ENCODE results near the gene GLYR1. TPM values are rescaled to one million over a fixed set of nuclear protein-coding genes. Genes with fewer than 3 reads are reported as not detected.

The GLYR1 gene
- total and polyA plus RNA-seq, 2 experiments from 2014 or later: 59.9 to 105 TPM

DNA sequence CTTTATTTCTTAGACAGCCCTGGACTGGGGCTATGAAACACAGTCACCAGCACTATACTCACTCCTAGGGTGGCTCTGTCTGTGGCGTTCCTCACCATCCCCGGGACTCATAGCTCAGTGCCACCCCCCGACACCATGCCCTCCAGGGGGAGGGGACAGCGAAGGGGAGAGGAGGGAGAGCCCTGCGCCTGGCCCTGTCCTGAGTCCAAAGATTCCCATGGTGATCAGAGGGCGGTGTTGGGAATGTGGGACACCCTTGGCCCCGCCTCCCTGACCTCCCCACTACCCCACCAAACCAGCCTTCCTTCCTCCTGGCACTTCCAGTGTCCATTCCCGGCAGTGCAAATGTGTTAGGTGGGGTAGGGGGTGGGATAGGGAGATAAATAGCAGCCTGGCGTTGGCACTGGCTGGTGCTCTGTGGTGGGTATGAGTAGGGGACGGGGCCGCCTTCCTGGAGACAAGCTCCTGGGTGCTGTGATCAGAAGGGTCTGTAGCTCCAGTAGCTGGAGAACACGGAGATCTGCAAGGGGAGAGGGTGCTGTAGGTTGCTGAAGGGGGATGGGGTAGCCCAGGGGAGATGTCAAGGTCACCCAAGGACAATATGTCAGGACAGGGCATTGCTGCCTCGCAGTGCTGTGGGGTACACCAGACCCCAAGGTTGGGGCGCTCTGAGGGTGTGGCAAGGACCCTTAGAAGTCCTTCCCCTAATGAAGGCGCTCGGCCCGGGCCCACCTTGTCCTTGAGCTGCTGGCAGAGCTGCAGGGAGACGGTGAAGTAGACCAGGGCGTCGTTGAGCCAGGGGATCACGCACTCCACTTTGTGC, 49.9 kb downstream of the GLYR1 start (continued):
- TF ChIP-seq, protein P1, sequence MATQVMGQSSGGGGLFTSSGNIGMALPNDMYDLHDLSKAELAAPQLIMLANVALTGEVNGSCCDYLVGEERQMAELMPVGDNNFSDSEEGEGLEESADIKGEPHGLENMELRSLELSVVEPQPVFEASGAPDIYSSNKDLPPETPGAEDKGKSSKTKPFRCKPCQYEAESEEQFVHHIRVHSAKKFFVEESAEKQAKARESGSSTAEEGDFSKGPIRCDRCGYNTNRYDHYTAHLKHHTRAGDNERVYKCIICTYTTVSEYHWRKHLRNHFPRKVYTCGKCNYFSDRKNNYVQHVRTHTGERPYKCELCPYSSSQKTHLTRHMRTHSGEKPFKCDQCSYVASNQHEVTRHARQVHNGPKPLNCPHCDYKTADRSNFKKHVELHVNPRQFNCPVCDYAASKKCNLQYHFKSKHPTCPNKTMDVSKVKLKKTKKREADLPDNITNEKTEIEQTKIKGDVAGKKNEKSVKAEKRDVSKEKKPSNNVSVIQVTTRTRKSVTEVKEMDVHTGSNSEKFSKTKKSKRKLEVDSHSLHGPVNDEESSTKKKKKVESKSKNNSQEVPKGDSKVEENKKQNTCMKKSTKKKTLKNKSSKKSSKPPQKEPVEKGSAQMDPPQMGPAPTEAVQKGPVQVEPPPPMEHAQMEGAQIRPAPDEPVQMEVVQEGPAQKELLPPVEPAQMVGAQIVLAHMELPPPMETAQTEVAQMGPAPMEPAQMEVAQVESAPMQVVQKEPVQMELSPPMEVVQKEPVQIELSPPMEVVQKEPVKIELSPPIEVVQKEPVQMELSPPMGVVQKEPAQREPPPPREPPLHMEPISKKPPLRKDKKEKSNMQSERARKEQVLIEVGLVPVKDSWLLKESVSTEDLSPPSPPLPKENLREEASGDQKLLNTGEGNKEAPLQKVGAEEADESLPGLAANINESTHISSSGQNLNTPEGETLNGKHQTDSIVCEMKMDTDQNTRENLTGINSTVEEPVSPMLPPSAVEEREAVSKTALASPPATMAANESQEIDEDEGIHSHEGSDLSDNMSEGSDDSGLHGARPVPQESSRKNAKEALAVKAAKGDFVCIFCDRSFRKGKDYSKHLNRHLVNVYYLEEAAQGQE (IDR thresholded peaks at IDR 0.05; ENCODE audit: unreplicated experiment): no peak
- no peak for TF ChIP-seq ZNF331 (CRISPR knock-in tag; IDR thresholded peaks at IDR 0.05; ENCODE audit: low read depth)
- TF ChIP-seq POLR2AphosphoS5 (IDR thresholded peaks at IDR 0.05; ENCODE audit: low read depth): no peak
- TF ChIP-seq, protein P2, sequence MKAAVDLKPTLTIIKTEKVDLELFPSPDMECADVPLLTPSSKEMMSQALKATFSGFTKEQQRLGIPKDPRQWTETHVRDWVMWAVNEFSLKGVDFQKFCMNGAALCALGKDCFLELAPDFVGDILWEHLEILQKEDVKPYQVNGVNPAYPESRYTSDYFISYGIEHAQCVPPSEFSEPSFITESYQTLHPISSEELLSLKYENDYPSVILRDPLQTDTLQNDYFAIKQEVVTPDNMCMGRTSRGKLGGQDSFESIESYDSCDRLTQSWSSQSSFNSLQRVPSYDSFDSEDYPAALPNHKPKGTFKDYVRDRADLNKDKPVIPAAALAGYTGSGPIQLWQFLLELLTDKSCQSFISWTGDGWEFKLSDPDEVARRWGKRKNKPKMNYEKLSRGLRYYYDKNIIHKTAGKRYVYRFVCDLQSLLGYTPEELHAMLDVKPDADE (IDR thresholded peaks at IDR 0.05): no peak
- no peak for TF ChIP-seq NANOG (IDR thresholded peaks at IDR 0.05; ENCODE audit: borderline replicate concordance)

DNA sequence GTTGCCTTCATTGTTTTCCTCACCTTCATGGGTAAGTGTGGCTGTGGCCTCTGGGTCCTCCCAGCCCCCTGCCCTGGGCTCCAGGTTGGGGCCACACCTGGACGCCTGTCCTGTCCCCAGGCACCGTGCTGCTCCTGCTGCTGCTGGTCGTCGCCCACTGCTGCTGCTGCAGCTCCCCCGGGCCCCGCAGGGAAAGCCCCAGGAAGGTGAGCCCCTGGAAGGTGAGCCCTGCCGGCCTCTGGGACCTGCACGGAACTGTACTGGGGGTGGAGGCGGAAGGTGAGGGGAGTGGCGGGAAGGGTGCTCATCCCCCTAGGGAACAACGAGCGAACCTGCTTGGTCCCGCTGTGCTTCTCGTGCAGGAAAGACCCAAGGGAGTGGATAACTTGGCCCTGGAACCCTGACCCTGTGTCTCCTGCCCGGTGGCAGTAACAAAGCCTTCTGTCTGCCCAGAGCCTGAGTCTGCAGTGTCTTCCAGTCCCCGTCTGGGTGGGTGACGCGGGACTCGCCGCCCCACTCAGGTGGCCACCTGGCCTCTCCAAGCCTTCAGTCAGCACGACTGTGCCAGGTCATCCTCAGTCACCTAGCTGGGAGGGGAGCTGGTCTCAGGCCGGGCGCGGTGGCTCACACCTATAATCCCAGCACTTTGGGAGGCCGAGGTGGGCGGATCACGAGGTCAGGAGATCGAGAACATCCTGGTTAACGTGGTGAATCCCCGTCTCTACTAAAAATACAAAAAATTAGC, 51.1 kb downstream of the GLYR1 start:
- no peaks in the 10 kb centered on the region for H3K9me3 Mint-ChIP-seq
- no peaks in the 10 kb centered on the region for H3K9me2 ChIP-seq (ENCODE audit: insufficient read depth)
- H3K27ac Mint-ChIP-seq: no peak overlapping the region
- no peaks in the 10 kb centered on the region for H4K20me1 ChIP-seq (replicated peaks; ENCODE audit: insufficient read depth)
- no peaks in the 10 kb centered on the region; the same call in 1 of the 2 replicates for H3F3A ChIP-seq (replicated peaks; ENCODE audit: low read depth)
- DNase-seq (ENCODE audit: low spot score): no peak
- peaks cover 7% of the 10 kb centered on the region for H3K4me1 Mint-ChIP-seq
- H3K36me3 ChIP-seq (ENCODE audit: insufficient read depth): peaks cover 3% of the 10 kb centered on the region; the same call in 1 of the 2 replicates
- H3K4me2 ChIP-seq: no peak overlapping the region
- peaks cover 4% of the 10 kb centered on the region; the same call in 1 of the 2 replicates for H3K4me1 ChIP-seq (ENCODE audit: insufficient read depth)
- no peak for ATAC-seq
- no peaks in the 10 kb centered on the region for H3K79me2 ChIP-seq (replicated peaks; ENCODE audit: insufficient read depth)
- H3K27me3 ChIP-seq (ENCODE audit: insufficient read depth): no peaks in the 10 kb centered on the region
- H3K4me3 ChIP-seq: no peak overlapping the region
- H3K36me3 Mint-ChIP-seq (ENCODE audit: low read depth): peaks cover 7% of the 10 kb centered on the region; the same call in 2 of the 3 replicates
- no peak overlapping the region for H3K4me3 Mint-ChIP-seq
- no peak overlapping the region for H3K27ac ChIP-seq (ENCODE audit: low read depth)
- peaks cover 3% of the 10 kb centered on the region for H3K27me3 Mint-ChIP-seq (ENCODE audit: insufficient read depth, low read depth, poor library complexity)
- no peak overlapping the region for H2AFZ ChIP-seq
- TF ChIP-seq EZH2 (IDR thresholded peaks at IDR 0.05; ENCODE audit: low read depth, unreplicated experiment) (no peak), POLR2AphosphoS5 (IDR thresholded peaks at IDR 0.05; ENCODE audit: low read depth) (no peak), EZH2phosphoT487 (IDR thresholded peaks at IDR 0.05; ENCODE audit: unreplicated experiment) (no peak), CREB1 (CRISPR knock-in tag; IDR thresholded peaks at IDR 0.05; ENCODE audit: low read depth) (no peak), ZNF114 (CRISPR knock-in tag; IDR thresholded peaks at IDR 0.05) (no peak), STAT1 (IDR thresholded peaks at IDR 0.05; ENCODE audit: unreplicated experiment) (no peak)
- TF ChIP-seq, protein P1 (IDR thresholded peaks at IDR 0.05; ENCODE audit: unreplicated experiment): no peak
- TF ChIP-seq, protein P2 (IDR thresholded peaks at IDR 0.05): no peak

All from GM23338 (cell line).